ENCODE data around the gene IL22RA1.

- no peak for TF ChIP-seq POLR2AphosphoS5 (IDR thresholded peaks at IDR 0.05; ENCODE audit: low read depth, low read length)
- TF ChIP-seq HDAC2 (IDR thresholded peaks at IDR 0.05; ENCODE audit: borderline replicate concordance in 1 of 2, low read depth in 2 of 2, low read length in 2 of 2): no peak
- no peak for TF ChIP-seq BRCA1 (IDR thresholded peaks at IDR 0.05; ENCODE audit: low read depth, low read length)
- TF ChIP-seq RAD21 (IDR thresholded peaks at IDR 0.05 in 1 of 2, conservative IDR thresholded peaks at IDR 0.05 in 1 of 2; ENCODE audit: low read depth in 2 of 2, low read length in 2 of 2): no peak
- TF ChIP-seq SIX5 (IDR thresholded peaks at IDR 0.05; ENCODE audit: low read depth, low read length): no peak
- no peak for TF ChIP-seq POLR2A (IDR thresholded peaks at IDR 0.05; ENCODE audit: control extremely low read depth in 1 of 2, low read depth in 2 of 2, low read length in 2 of 2)
- no peak for TF ChIP-seq CTCF (IDR thresholded peaks at IDR 0.05; ENCODE audit: control extremely low read depth in 1 of 3, insufficient read depth in 1 of 3, low read depth in 1 of 3, low read length in 3 of 3)
- no peak for TF ChIP-seq RXRA (IDR thresholded peaks at IDR 0.05; ENCODE audit: insufficient read depth, low read depth, low read length)
- no peak for TF ChIP-seq BCL11A (IDR thresholded peaks at IDR 0.05; ENCODE audit: low read depth in 2 of 2, low read length in 2 of 2)
- no peak for TF ChIP-seq GABPA (IDR thresholded peaks at IDR 0.05; ENCODE audit: borderline replicate concordance, insufficient read depth, low read length)
Measured at GRCh38 chr1:24108334-24109165, 34.4 kb downstream of the IL22RA1 start.
